ENCODE measurements around the gene PPP1R9A. TPM values are rescaled to one million over a fixed set of nuclear protein-coding genes. Genes with fewer than 3 reads are reported as not detected.

The PPP1R9A gene
- total RNA-seq, 1 donor from 2014 or later, result 30.6 TPM

GRCh38 chr7:94971051-94971867 is 63.9 kb downstream of the PPP1R9A start:
- H3K4me1 ChIP-seq, result peaks cover 6% of the 10 kb centered on the region
- H3K27me3 ChIP-seq, result no peaks in the 10 kb centered on the region
- no peak overlapping the region for H3K4me3 ChIP-seq
- no peaks in the 10 kb centered on the region for H3K9me3 ChIP-seq
- TF ChIP-seq CTCF (IDR thresholded peaks at IDR 0.05), result no peak
- DNase-seq, result no peak
- peak; percentile 12 for ATAC-seq
- intact Hi-C loops (cut with DNase I), result no loop called here
- no peaks in the 10 kb centered on the region for H3K36me3 ChIP-seq
- no peak overlapping the region for H3K27ac ChIP-seq

- no peaks in the 10 kb centered on the region for H3K36me3 ChIP-seq
- no peak for DNase-seq
- no peak overlapping the region for H3K27ac ChIP-seq
- H3K27me3 ChIP-seq, result no peaks in the 10 kb centered on the region
- TF ChIP-seq CTCF (IDR thresholded peaks at IDR 0.05), result no peak
- ATAC-seq, result no peak
- no peak overlapping the region for H3K4me3 ChIP-seq
- intact Hi-C loops (cut with DNase I), result no loop called here
- H3K4me1 ChIP-seq, result peaks cover 6% of the 10 kb centered on the region
- H3K9me3 ChIP-seq, result no peaks in the 10 kb centered on the region
Observed at GRCh38 chr7:94972296-94972695, 64.9 kb downstream of the PPP1R9A start.

GRCh38 chr7:94973844-94974243 is 66.5 kb downstream of the PPP1R9A start:
- ATAC-seq (no peak), DNase-seq (no peak)
- H3K27me3 ChIP-seq, result no peaks in the 10 kb centered on the region
- no peaks in the 10 kb centered on the region for H3K9me3 ChIP-seq
- H3K4me3 ChIP-seq, result no peak overlapping the region
- intact Hi-C loops (cut with DNase I), result no loop called here
- no peak for TF ChIP-seq CTCF (IDR thresholded peaks at IDR 0.05)
- peaks cover 6% of the 10 kb centered on the region for H3K4me1 ChIP-seq
- no peak overlapping the region for H3K27ac ChIP-seq
- no peaks in the 10 kb centered on the region for H3K36me3 ChIP-seq

- H3K27me3 ChIP-seq, result no peaks in the 10 kb centered on the region
- no peaks in the 10 kb centered on the region for H3K9me3 ChIP-seq
- intact Hi-C loops (cut with DNase I), result no loop called here
- H3K4me1 ChIP-seq, result peaks cover 6% of the 10 kb centered on the region
- H3K27ac ChIP-seq, result no peak overlapping the region
- no peak for TF ChIP-seq CTCF (IDR thresholded peaks at IDR 0.05)
- no peak overlapping the region for H3K4me3 ChIP-seq
- H3K36me3 ChIP-seq, result no peaks in the 10 kb centered on the region
- ATAC-seq (no peak), DNase-seq (no peak)
Observed at GRCh38 chr7:94974423-94974822, 67.0 kb downstream of the PPP1R9A start.

- Histone ChIP-seq H3K27ac (no peak overlapping the region), H3K4me3 (no peak overlapping the region), H3K27me3 (no peaks in the 10 kb centered on the region), H3K4me1 (peaks cover 6% of the 10 kb centered on the region), H3K36me3 (no peaks in the 10 kb centered on the region), H3K9me3 (no peaks in the 10 kb centered on the region)
- TF ChIP-seq CTCF (IDR thresholded peaks at IDR 0.05), result no peak
- DNase-seq, result no peak
- ATAC-seq, result no peak
- intact Hi-C loops (cut with DNase I), result no loop called here
Observed at GRCh38 chr7:94975336-94975735, 67.9 kb downstream of the PPP1R9A start.
